ENCODE results near the gene NR1I2.

Gene NR1I2

DNA sequence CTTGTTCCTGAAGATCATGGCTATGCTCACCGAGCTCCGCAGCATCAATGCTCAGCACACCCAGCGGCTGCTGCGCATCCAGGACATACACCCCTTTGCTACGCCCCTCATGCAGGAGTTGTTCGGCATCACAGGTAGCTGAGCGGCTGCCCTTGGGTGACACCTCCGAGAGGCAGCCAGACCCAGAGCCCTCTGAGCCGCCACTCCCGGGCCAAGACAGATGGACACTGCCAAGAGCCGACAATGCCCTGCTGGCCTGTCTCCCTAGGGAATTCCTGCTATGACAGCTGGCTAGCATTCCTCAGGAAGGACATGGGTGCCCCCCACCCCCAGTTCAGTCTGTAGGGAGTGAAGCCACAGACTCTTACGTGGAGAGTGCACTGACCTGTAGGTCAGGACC is 35.2 kb downstream of the NR1I2 start (continued):
- TF ChIP-seq, protein P1, sequence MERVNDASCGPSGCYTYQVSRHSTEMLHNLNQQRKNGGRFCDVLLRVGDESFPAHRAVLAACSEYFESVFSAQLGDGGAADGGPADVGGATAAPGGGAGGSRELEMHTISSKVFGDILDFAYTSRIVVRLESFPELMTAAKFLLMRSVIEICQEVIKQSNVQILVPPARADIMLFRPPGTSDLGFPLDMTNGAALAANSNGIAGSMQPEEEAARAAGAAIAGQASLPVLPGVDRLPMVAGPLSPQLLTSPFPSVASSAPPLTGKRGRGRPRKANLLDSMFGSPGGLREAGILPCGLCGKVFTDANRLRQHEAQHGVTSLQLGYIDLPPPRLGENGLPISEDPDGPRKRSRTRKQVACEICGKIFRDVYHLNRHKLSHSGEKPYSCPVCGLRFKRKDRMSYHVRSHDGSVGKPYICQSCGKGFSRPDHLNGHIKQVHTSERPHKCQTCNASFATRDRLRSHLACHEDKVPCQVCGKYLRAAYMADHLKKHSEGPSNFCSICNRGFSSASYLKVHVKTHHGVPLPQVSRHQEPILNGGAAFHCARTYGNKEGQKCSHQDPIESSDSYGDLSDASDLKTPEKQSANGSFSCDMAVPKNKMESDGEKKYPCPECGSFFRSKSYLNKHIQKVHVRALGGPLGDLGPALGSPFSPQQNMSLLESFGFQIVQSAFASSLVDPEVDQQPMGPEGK (CRISPR knock-in tag; IDR thresholded peaks at IDR 0.05; ENCODE audit: borderline replicate concordance) = no peak

DNA sequence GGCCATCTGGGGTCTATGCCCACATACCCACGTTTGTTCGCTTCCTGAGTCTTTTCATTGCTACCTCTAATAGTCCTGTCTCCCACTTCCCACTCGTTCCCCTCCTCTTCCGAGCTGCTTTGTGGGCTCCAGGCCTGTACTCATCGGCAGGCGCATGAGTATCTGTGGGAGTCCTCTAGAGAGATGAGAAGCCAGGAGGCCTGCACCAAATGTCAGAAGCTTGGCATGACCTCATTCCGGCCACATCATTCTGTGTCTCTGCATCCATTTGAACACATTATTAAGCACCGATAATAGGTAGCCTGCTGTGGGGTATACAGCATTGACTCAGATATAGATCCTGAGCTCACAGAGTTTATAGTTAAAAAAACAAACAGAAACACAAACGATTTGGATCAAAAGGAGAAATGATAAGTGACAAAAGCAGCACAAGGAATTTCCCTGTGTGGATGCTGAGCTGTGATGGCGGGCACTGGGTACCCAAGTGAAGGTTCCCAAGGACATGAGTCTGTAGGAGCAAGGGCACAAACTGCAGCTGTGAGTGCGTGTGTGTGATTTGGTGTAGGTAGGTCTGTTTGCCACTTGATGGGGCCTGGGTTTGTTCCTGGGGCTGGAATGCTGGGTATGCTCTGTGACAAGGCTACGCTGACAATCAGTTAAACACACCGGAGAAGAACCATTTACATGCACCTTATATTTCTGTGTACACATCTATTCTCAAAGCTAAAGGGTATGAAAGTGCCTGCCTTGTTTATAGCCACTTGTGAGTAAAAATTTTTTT is 35.9 kb downstream of the NR1I2 start:
- ATAC-seq = no peak
- no peak for TF ChIP-seq TCF4 (CRISPR knock-in tag; IDR thresholded peaks at IDR 0.05; ENCODE audit: borderline replicate concordance)
- no peak for TF ChIP-seq OSR1 (CRISPR knock-in tag; IDR thresholded peaks at IDR 0.05)
- TF ChIP-seq ARNTL (CRISPR knock-in tag; IDR thresholded peaks at IDR 0.05; ENCODE audit: borderline replicate concordance, low read depth) = no peak
- no peak for TF ChIP-seq RARB (CRISPR knock-in tag; IDR thresholded peaks at IDR 0.05)
- TF ChIP-seq TOX (CRISPR knock-in tag; IDR thresholded peaks at IDR 0.05; ENCODE audit: borderline replicate concordance) = no peak
- TF ChIP-seq ZFP3 (CRISPR knock-in tag; IDR thresholded peaks at IDR 0.05) = no peak
- no peak for TF ChIP-seq ZNF565 (CRISPR knock-in tag; conservative IDR thresholded peaks at IDR 0.05; ENCODE audit: low read depth)
- TF ChIP-seq, protein P2, sequence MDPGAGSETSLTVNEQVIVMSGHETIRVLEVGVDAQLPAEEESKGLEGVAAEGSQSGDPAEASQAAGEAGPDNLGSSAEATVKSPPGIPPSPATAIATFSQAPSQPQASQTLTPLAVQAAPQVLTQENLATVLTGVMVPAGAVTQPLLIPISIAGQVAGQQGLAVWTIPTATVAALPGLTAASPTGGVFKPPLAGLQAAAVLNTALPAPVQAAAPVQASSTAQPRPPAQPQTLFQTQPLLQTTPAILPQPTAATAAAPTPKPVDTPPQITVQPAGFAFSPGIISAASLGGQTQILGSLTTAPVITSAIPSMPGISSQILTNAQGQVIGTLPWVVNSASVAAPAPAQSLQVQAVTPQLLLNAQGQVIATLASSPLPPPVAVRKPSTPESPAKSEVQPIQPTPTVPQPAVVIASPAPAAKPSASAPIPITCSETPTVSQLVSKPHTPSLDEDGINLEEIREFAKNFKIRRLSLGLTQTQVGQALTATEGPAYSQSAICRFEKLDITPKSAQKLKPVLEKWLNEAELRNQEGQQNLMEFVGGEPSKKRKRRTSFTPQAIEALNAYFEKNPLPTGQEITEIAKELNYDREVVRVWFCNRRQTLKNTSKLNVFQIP (CRISPR knock-in tag; IDR thresholded peaks at IDR 0.05; ENCODE audit: borderline replicate concordance, low read depth) = no peak
- no peak for TF ChIP-seq ESRRG (CRISPR knock-in tag; IDR thresholded peaks at IDR 0.05)
- TF ChIP-seq SNAI2 (CRISPR knock-in tag; IDR thresholded peaks at IDR 0.05) = no peak
- no peak for TF ChIP-seq ISL1 (CRISPR knock-in tag; IDR thresholded peaks at IDR 0.05)
- no peak for TF ChIP-seq PPARA (CRISPR knock-in tag; IDR thresholded peaks at IDR 0.05; ENCODE audit: borderline replicate concordance)
- TF ChIP-seq, protein P3, sequence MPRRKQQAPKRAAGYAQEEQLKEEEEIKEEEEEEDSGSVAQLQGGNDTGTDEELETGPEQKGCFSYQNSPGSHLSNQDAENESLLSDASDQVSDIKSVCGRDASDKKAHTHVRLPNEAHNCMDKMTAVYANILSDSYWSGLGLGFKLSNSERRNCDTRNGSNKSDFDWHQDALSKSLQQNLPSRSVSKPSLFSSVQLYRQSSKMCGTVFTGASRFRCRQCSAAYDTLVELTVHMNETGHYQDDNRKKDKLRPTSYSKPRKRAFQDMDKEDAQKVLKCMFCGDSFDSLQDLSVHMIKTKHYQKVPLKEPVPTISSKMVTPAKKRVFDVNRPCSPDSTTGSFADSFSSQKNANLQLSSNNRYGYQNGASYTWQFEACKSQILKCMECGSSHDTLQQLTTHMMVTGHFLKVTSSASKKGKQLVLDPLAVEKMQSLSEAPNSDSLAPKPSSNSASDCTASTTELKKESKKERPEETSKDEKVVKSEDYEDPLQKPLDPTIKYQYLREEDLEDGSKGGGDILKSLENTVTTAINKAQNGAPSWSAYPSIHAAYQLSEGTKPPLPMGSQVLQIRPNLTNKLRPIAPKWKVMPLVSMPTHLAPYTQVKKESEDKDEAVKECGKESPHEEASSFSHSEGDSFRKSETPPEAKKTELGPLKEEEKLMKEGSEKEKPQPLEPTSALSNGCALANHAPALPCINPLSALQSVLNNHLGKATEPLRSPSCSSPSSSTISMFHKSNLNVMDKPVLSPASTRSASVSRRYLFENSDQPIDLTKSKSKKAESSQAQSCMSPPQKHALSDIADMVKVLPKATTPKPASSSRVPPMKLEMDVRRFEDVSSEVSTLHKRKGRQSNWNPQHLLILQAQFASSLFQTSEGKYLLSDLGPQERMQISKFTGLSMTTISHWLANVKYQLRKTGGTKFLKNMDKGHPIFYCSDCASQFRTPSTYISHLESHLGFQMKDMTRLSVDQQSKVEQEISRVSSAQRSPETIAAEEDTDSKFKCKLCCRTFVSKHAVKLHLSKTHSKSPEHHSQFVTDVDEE (CRISPR knock-in tag; IDR thresholded peaks at IDR 0.05) = no peak
- no peak for TF ChIP-seq BACH2 (CRISPR knock-in tag; IDR thresholded peaks at IDR 0.05; ENCODE audit: borderline replicate concordance)
- TF ChIP-seq ZFP30 (CRISPR knock-in tag; IDR thresholded peaks at IDR 0.05) = no peak
- no peak for TF ChIP-seq GLIS3 (CRISPR knock-in tag; IDR thresholded peaks at IDR 0.05)
- no peak for TF ChIP-seq CSDC2 (CRISPR knock-in tag; IDR thresholded peaks at IDR 0.05)

DNA sequence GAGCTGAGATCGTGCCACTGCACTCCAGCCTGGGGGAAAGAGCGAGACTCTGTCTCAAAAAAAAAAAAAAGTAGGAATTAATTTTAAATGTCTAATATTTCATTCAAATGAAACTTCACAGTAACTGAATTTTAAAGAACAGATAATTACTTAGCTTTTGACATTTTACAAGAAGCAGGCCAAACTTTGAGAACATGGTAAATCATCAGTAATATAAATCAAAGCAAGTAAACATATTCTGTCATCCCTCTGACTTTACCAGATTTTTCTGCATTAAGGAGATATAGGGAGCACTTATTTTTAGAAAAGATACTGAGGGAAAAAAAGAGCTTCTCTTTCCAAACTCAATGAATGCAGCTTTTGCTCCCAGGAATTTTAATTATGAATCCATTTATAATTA is 37.0 kb downstream of the NR1I2 start:
- TF ChIP-seq ZC3H10 (CRISPR knock-in tag; IDR thresholded peaks at IDR 0.05) = peak; percentile 44; the same call in 1 of the 2 replicates
- TF ChIP-seq BACH2 (CRISPR knock-in tag; IDR thresholded peaks at IDR 0.05; ENCODE audit: borderline replicate concordance) = no peak
- peak; percentile 54 for TF ChIP-seq ISL1 (CRISPR knock-in tag; IDR thresholded peaks at IDR 0.05)
- ATAC-seq = no peak

DNA sequence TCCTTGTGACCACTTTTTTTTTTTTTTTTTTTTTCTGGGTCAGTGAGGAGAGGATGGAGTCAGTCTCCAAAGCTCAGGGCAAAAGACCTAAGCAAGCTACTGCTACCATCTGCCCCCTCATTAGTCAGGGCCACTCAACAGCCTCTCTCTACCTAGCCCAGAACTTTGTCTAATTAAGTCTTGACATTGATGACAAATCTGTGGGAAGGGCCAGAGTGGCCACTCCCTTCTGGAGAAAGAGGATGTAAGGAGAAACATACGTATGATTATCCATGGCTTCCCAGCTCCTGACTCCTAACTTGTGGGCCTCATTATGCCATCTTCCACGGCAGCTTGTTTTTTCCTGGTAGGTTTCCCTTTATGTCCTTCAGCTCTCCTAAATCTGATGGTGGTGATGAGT is 37.9 kb downstream of the NR1I2 start:
- TF ChIP-seq ZNF565 (CRISPR knock-in tag; conservative IDR thresholded peaks at IDR 0.05; ENCODE audit: low read depth) (no peak), ZC3H10 (CRISPR knock-in tag; IDR thresholded peaks at IDR 0.05) (no peak), CSDC2 (CRISPR knock-in tag; IDR thresholded peaks at IDR 0.05) (no peak), ZNF70 (CRISPR knock-in tag; IDR thresholded peaks at IDR 0.05) (no peak), PPARA (CRISPR knock-in tag; IDR thresholded peaks at IDR 0.05; ENCODE audit: borderline replicate concordance) (no peak), ZFP30 (CRISPR knock-in tag; IDR thresholded peaks at IDR 0.05) (no peak), GLIS3 (CRISPR knock-in tag; IDR thresholded peaks at IDR 0.05) (no peak)
- TF ChIP-seq, protein P2 (CRISPR knock-in tag; IDR thresholded peaks at IDR 0.05; ENCODE audit: borderline replicate concordance, low read depth) = no peak
- TF ChIP-seq, protein P4, sequence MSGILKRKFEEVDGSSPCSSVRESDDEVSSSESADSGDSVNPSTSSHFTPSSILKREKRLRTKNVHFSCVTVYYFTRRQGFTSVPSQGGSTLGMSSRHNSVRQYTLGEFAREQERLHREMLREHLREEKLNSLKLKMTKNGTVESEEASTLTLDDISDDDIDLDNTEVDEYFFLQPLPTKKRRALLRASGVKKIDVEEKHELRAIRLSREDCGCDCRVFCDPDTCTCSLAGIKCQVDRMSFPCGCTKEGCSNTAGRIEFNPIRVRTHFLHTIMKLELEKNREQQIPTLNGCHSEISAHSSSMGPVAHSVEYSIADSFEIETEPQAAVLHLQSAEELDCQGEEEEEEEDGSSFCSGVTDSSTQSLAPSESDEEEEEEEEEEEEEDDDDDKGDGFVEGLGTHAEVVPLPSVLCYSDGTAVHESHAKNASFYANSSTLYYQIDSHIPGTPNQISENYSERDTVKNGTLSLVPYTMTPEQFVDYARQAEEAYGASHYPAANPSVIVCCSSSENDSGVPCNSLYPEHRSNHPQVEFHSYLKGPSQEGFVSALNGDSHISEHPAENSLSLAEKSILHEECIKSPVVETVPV (CRISPR knock-in tag; IDR thresholded peaks at IDR 0.05) = no peak
- TF ChIP-seq, protein P3 (CRISPR knock-in tag; IDR thresholded peaks at IDR 0.05) = no peak
- ATAC-seq = no peak

All from SK-N-SH treated with all-trans-retinoic acid at 6 μM for 48 hours (cell line).